Muscle of back (tissue), 11 donors: ENCODE results near the gene BCAT1. TPM values are rescaled to one million over a fixed set of nuclear protein-coding genes. Genes with fewer than 3 reads are reported as not detected.
"Not testable (repeated sequence)": the region's sequence is repeated elsewhere in the genome, so short reads cannot be mapped to it uniquely, and the experiment has no call there.

Experiments
- DNase-seq, 3 donors: peaks; one replicate each; pipeline versions ENCODE4 v3.0.0 to v3.0.0-alpha.2; 2013
- polyA plus RNA-seq, 10 donors: library from polyadenylated mRNA; unstranded; fragments of 120-200 nt; gene quantifications; one replicate each; pipeline ENCODE4 v1.2.1, GENCODE V29; 2013; ENCODE audit not compliant: insufficient read length in 10 of 10

Gene BCAT1
- polyA plus RNA-seq, 10 donors: 29.0 to 68.1 (median 49.9) TPM

- peak in 2 of 3 donors; percentile 12 to 45 for DNase-seq
Measured at GRCh38 chr12:24901576-24902461, 47.1 kb downstream of the BCAT1 start.

GRCh38 chr12:24900196-24900595 is 48.7 kb downstream of the BCAT1 start:
- no peak for DNase-seq

GRCh38 chr12:24899503-24900075 is 49.3 kb downstream of the BCAT1 start:
- no peak for DNase-seq

- DNase-seq: no peak
Measured at GRCh38 chr12:24898606-24899005, 50.3 kb downstream of the BCAT1 start.

- no peak for DNase-seq
Measured at GRCh38 chr12:24898185-24898584, 50.7 kb downstream of the BCAT1 start.

- no peak for DNase-seq
Measured at GRCh38 chr12:24896171-24896570, 52.7 kb downstream of the BCAT1 start.

GRCh38 chr12:24895612-24896011 is 53.3 kb downstream of the BCAT1 start:
- peak in 1 of 3 donors; percentile 9 for DNase-seq

GRCh38 chr12:24894879-24895278 is 54.0 kb downstream of the BCAT1 start:
- no peak for DNase-seq

- DNase-seq: no peak
Measured at GRCh38 chr12:24890048-24890803, 58.7 kb downstream of the BCAT1 start.

GRCh38 chr12:24889411-24889810 is 59.5 kb downstream of the BCAT1 start:
- DNase-seq: no peak

- no peak for DNase-seq
Measured at GRCh38 chr12:24888813-24889212, 60.1 kb downstream of the BCAT1 start.

GRCh38 chr12:24884911-24885310 is 64.0 kb downstream of the BCAT1 start:
- DNase-seq: no peak

- DNase-seq: no peak
Measured at GRCh38 chr12:24881724-24882371, 67.1 kb downstream of the BCAT1 start.

GRCh38 chr12:24881227-24881626 is 67.7 kb downstream of the BCAT1 start:
- DNase-seq: no peak

- DNase-seq: no peak
Measured at GRCh38 chr12:24880732-24881131, 68.2 kb downstream of the BCAT1 start.

GRCh38 chr12:24879644-24880043 is 69.3 kb downstream of the BCAT1 start:
- no peak for DNase-seq

- DNase-seq: no peak
Measured at GRCh38 chr12:24875014-24875413, 73.9 kb downstream of the BCAT1 start.

GRCh38 chr12:24872211-24872610 is 76.7 kb downstream of the BCAT1 start:
- DNase-seq: no peak

- DNase-seq: not testable (repeated sequence)
Measured at GRCh38 chr12:24866139-24866538, 82.8 kb downstream of the BCAT1 start.

GRCh38 chr12:24864796-24865125 is 84.1 kb downstream of the BCAT1 start:
- DNase-seq: no peak

- no peak for DNase-seq
Measured at GRCh38 chr12:24861766-24862540, 86.9 kb downstream of the BCAT1 start.
